Left lung (tissue), 10 donors: Measurements from ENCODE around the gene CROCC. TPM values are rescaled to one million over a fixed set of nuclear protein-coding genes. Genes with fewer than 3 reads are reported as not detected.
A peak's percentile ranks its signal among the peaks of the same experiment; 100 is the strongest.
"Not testable (repeated sequence)": the region's sequence is repeated elsewhere in the genome, so short reads cannot be mapped to it uniquely, and the experiment has no call there.

Experiments used
- ATAC-seq: fragments of 200-7000 bp; cut with Tn5 transposase; one replicate; pipeline ENCODE4 v1.9.1; 2020; ENCODE audit warnings: moderate library complexity
- DNase-seq, 4 donors: peaks; one replicate each; pipeline ENCODE4 v3.0.0-alpha.2; 2013 to 2020
- H3K27ac ChIP-seq, 2 donors: fragments of 200-600 bp; sonication (generic) in 1 of 2; one replicate each; pipeline versions ENCODE4 v1.5.0 to v1.8.0; 2020 to 2021
- H3K27me3 ChIP-seq, 2 donors: fragments of 200-600 bp; sonication (generic) in 1 of 2; one replicate each; pipeline versions ENCODE4 v1.5.0 to v1.8.0; 2020 to 2021
- H3K36me3 ChIP-seq, 2 donors: fragments of 200-600 bp; sonication (generic) in 1 of 2; one replicate each; pipeline versions ENCODE4 v1.5.0 to v1.8.0; 2020 to 2021
- H3K4me1 ChIP-seq, 2 donors: fragments of 200-600 bp; one replicate each; pipeline ENCODE4 v1.8.0; 2021
- H3K4me3 ChIP-seq, 2 donors: fragments of 200-600 bp; sonication (generic) in 1 of 2; one replicate each; pipeline versions ENCODE4 v1.5.0 to v1.8.0; 2020 to 2021; ENCODE audit warnings: mild to moderate bottlenecking in 1 of 2
- H3K9me3 ChIP-seq, 2 donors: fragments of 200-600 bp; sonication (generic) in 1 of 2; one replicate each; pipeline versions ENCODE4 v1.5.0 to v1.8.0; 2020 to 2021
- CTCF ChIP-seq, 2 donors: fragments of 200-600 bp; sonication (generic) in 1 of 2; IDR thresholded peaks; one replicate each; pipeline versions ENCODE4 v1.5.0 to v1.8.0; 2021; ENCODE audit warnings: antibody characterized with exemption in 2 of 2
- intact Hi-C, 2 donors: fragments of 100-400 bp; cut with DNase I; formaldehyde crosslinking; loops; one replicate each; pipeline versions ENCODE4 v1.11.2 to v1.14.2; 2022
- polyA plus RNA-seq, 6 donors: library from polyadenylated mRNA; unstranded; fragments of 120-200 nt; gene quantifications; one replicate each; pipeline ENCODE4 v1.2.1, GENCODE V29; 2013; ENCODE audit not compliant: insufficient read length in 6 of 6
- total RNA-seq, 2 donors: library from RNA; stranded (reverse); fragmentation: NEBNext Ultra II Directional; extraction: Animal tissue kit (Norgen Biotek cat#: 25700); gene quantifications; one replicate each; pipeline ENCODE4 v1.2.1, GENCODE V29; 2021
- donor health status: DM: no; HTN: yes; CAD: no.
- donor health status: DM: no; HTN: no; CAD: no.

The CROCC gene
- total and polyA plus RNA-seq, 8 donors, result 19.1 to 66.2 (median 53.9) TPM

GRCh38 chr1:16913833-16914662, 7.7 kb upstream of the CROCC start:
- peak in 1 of 2 donors; percentile 11 for TF ChIP-seq CTCF (IDR thresholded peaks at IDR 0.05)
- DNase-seq (peak; percentile 92 to 100 (median 100)), ATAC-seq (peak; percentile 98)
- Histone ChIP-seq H3K36me3 (no peaks in the 10 kb centered on the region), H3K27ac (peak overlapping the region; percentile 13 to 82), H3K9me3 (no peaks in the 10 kb centered on the region), H3K4me1 (peaks cover 0 to 27% of the 10 kb centered on the region in 2 donors), H3K4me3 (peak overlapping the region; percentile 86 to 94), H3K27me3 (peaks cover 0 to 11% of the 10 kb centered on the region in 2 donors)
- intact Hi-C loops, result no loop called here

GRCh38 chr1:16914928-16915626, 6.7 kb upstream of the CROCC start:
- H3K36me3 ChIP-seq, H3K9me3 ChIP-seq, ATAC-seq, H3K27ac ChIP-seq, intact Hi-C loops: not testable (repeated sequence)
- peak in 2 of 4 donors; percentile 29 to 44 for DNase-seq
- Histone ChIP-seq H3K27me3 (peaks cover 0 to 11% of the 10 kb centered on the region in 2 donors), H3K4me3 (peak overlapping the region in 1 of 2 donors; percentile 86), H3K4me1 (peaks cover 0 to 27% of the 10 kb centered on the region in 2 donors)

- no peak for TF ChIP-seq CTCF (IDR thresholded peaks at IDR 0.05)
- no peak overlapping the region for H3K27ac ChIP-seq
- no peak overlapping the region for H3K4me3 ChIP-seq
- H3K9me3 ChIP-seq, result no peaks in the 10 kb centered on the region
- ATAC-seq (no peak), DNase-seq (peak in 2 of 4 donors; percentile 25 to 41)
- H3K27me3 ChIP-seq, result peaks cover 0 to 11% of the 10 kb centered on the region in 2 donors
- peaks cover 0 to 27% of the 10 kb centered on the region in 2 donors for H3K4me1 ChIP-seq
- intact Hi-C loops, result no loop called here
- H3K36me3 ChIP-seq, result no peaks in the 10 kb centered on the region
These were observed 6.1 kb upstream of the CROCC start for GRCh38 chr1:16915627-16915973.

- H3K36me3 ChIP-seq, intact Hi-C loops, H3K27ac ChIP-seq, H3K9me3 ChIP-seq, ATAC-seq, H3K4me3 ChIP-seq: not testable (repeated sequence)
- Histone ChIP-seq H3K4me1 (peaks cover 0 to 30% of the 10 kb centered on the region in 2 donors), H3K27me3 (peaks cover 0 to 11% of the 10 kb centered on the region in 2 donors)
- peak in 1 of 4 donors; percentile 22 for DNase-seq
These were observed 5.5 kb upstream of the CROCC start for GRCh38 chr1:16916036-16916880.

GRCh38 chr1:16918371-16918770, 3.4 kb upstream of the CROCC start:
- TF ChIP-seq CTCF (IDR thresholded peaks at IDR 0.05), result no peak
- Histone ChIP-seq H3K9me3 (no peaks in the 10 kb centered on the region), H3K27me3 (peaks cover 0 to 19% of the 10 kb centered on the region in 2 donors), H3K4me3 (no peak overlapping the region), H3K4me1 (peaks cover 0 to 19% of the 10 kb centered on the region in 2 donors), H3K36me3 (no peaks in the 10 kb centered on the region), H3K27ac (no peak overlapping the region)
- DNase-seq (peak in 1 of 4 donors; percentile 24), ATAC-seq (no peak)
- intact Hi-C loops, result no loop called here

GRCh38 chr1:16918936-16919665, 2.6 kb upstream of the CROCC start:
- ATAC-seq, intact Hi-C loops: not testable (repeated sequence)

More at GRCh38 chr1:16918936-16919665, 2.6 kb upstream of the CROCC start:
- peak in 1 of 4 donors; percentile 24 for DNase-seq
- not testable (repeated sequence) for H3K36me3 ChIP-seq, H3K9me3 ChIP-seq, H3K4me3 ChIP-seq, H3K27ac ChIP-seq
- Histone ChIP-seq H3K4me1 (peaks cover 0 to 14% of the 10 kb centered on the region in 2 donors), H3K27me3 (peaks cover 0 to 18% of the 10 kb centered on the region in 2 donors)
